Right lobe of liver (tissue), 4 donors: ENCODE data around the gene EEF2K.

Experiments used
- POLR2A ChIP-seq: fragments of 450-650 bp; IDR thresholded peaks from one replicate; pipeline ENCODE4 v1.6.1; 2017; ENCODE audit warnings: antibody characterized with exemption, mild to moderate bottlenecking
- TF ChIP-seq, protein P1 (sequence below), 4 donors: fragments of 200-600 bp in 3 of 4; fragments of 450-650 bp in 1 of 4; IDR thresholded peaks; one replicate each; pipeline versions ENCODE4 v1.5.1 to v1.8.0; 2016 to 2022; ENCODE audit warnings: antibody characterized with exemption in 4 of 4, mild to moderate bottlenecking in 2 of 4
- donor health status: DM: no; HTN: no; CAD: no.
- donor health status: DM: no; HTN: no; CAD: no.
- donor health status: DM: no; HTN: yes; CAD: no.

DNA sequence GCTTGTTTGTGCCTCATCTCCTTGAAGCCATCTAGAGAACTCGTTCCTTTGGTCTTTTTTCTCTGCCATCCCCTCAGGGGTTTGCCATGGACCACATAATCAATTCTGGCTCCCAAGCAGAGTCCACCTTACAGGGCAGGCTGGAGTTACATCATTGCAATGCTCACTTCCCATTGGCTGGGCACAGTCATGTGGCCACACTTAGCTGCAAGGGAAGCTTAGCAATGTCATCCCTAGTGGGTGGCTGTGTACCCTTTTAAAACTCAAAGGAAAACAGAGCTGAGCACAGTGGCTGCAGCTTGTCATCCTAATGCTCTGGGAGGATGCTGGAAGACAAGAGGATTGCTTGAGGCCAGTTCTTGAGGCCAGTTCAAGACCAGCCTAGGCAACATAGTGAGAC, 49.3 kb downstream of the EEF2K start:
- TF ChIP-seq, protein P1, sequence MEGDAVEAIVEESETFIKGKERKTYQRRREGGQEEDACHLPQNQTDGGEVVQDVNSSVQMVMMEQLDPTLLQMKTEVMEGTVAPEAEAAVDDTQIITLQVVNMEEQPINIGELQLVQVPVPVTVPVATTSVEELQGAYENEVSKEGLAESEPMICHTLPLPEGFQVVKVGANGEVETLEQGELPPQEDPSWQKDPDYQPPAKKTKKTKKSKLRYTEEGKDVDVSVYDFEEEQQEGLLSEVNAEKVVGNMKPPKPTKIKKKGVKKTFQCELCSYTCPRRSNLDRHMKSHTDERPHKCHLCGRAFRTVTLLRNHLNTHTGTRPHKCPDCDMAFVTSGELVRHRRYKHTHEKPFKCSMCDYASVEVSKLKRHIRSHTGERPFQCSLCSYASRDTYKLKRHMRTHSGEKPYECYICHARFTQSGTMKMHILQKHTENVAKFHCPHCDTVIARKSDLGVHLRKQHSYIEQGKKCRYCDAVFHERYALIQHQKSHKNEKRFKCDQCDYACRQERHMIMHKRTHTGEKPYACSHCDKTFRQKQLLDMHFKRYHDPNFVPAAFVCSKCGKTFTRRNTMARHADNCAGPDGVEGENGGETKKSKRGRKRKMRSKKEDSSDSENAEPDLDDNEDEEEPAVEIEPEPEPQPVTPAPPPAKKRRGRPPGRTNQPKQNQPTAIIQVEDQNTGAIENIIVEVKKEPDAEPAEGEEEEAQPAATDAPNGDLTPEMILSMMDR (IDR thresholded peaks at IDR 0.05): no peak
- no peak for TF ChIP-seq POLR2A
